HL-60 (cell line): ENCODE data around the gene MAP3K5.

Experiments used
- DNase-seq, 2 experiments: peaks; one replicate each; pipeline ENCODE4 v3.0.0-alpha.2; 2010 to 2020; ENCODE audit warnings: low read depth in 1 of 2, low spot score in 1 of 2
- H3K27ac ChIP-seq: fragments of 250-450 bp; sonication (Bioruptor Pico); replicated peaks from 2 replicates; pipeline ENCODE4 v1.5.1; 2020; ENCODE audit warnings: mild to moderate bottlenecking, moderate library complexity
- H3K27me3 ChIP-seq: fragments of 250-450 bp; sonication (Bioruptor Pico); 2 replicates; pipeline ENCODE4 v1.5.1; 2021; ENCODE audit warnings: mild to moderate bottlenecking, moderate library complexity; ENCODE audit not compliant: insufficient read depth, poor library complexity, severe bottlenecking
- H3K4me3 ChIP-seq: replicated peaks from 2 replicates; pipeline ENCODE4 v1.5.1; 2011; ENCODE audit warnings: mild to moderate bottlenecking, control low read depth, low read length; ENCODE audit not compliant: insufficient read depth
- CTCF ChIP-seq: IDR thresholded peaks from one replicate; pipeline ENCODE4 v1.5.1; 2011; ENCODE audit warnings: low read length, control low read depth, inconsistent platforms; ENCODE audit not compliant: insufficient read depth
- GABPA ChIP-seq: IDR thresholded peaks from 2 replicates; pipeline ENCODE4 v1.6.1; 2012; ENCODE audit warnings: low read depth
- POLR2AphosphoS5 ChIP-seq: IDR thresholded peaks from 2 replicates; pipeline ENCODE4 v1.6.1; 2012; ENCODE audit warnings: low read depth
- REST ChIP-seq: IDR thresholded peaks from 2 replicates; pipeline ENCODE4 v1.6.1; 2012; ENCODE audit warnings: low read depth; ENCODE audit not compliant: insufficient replicate concordance
- SPI1 ChIP-seq: IDR thresholded peaks from 2 replicates; pipeline ENCODE4 v1.6.1; 2012; ENCODE audit warnings: low read depth, mild to moderate bottlenecking, borderline replicate concordance

The MAP3K5 gene

GRCh38 chr6:136812174-136812573 lies 19.9 kb upstream of the MAP3K5 start:
- Histone ChIP-seq H3K4me3 (no peak overlapping the region), H3K27ac (no peak overlapping the region), H3K27me3 (no peaks in the 10 kb centered on the region)
- no peak for TF ChIP-seq SPI1
- no peak for TF ChIP-seq CTCF
- TF ChIP-seq GABPA, result no peak
- no peak for TF ChIP-seq POLR2AphosphoS5
- no peak for TF ChIP-seq REST
- DNase-seq, result no peak

GRCh38 chr6:136811272-136811671 lies 19.0 kb upstream of the MAP3K5 start:
- no peak overlapping the region for H3K27ac ChIP-seq
- DNase-seq, result no peak
- TF ChIP-seq SPI1 (no peak), CTCF (no peak), REST (no peak), GABPA (no peak), POLR2AphosphoS5 (no peak)
- H3K27me3 ChIP-seq, result no peaks in the 10 kb centered on the region
- H3K4me3 ChIP-seq, result no peak overlapping the region

GRCh38 chr6:136809091-136809860 lies 17.0 kb upstream of the MAP3K5 start:
- Histone ChIP-seq H3K4me3 (no peak overlapping the region), H3K27me3 (no peaks in the 10 kb centered on the region), H3K27ac (no peak overlapping the region)
- DNase-seq, result no peak
- no peak for TF ChIP-seq CTCF
- no peak for TF ChIP-seq REST
- no peak for TF ChIP-seq SPI1
- no peak for TF ChIP-seq GABPA
- TF ChIP-seq POLR2AphosphoS5, result no peak
